Naive B cell (primary cell): ENCODE measurements around the gene INSYN2B. TPM values are rescaled to one million over a fixed set of nuclear protein-coding genes. Genes with fewer than 3 reads are reported as not detected.

Experiments
- ATAC-seq, 2 donors: fragments of 150-1000 bp; cut with Tn5 transposase; 2 replicates each; pipeline ENCODE4 v1.10.0; 2021; ENCODE audit warnings: low read depth in 2 of 2, mild to moderate bottlenecking in 2 of 2, moderate library complexity in 2 of 2
- DNase-seq: peaks from one replicate; pipeline ENCODE4 v3.0.0; 2022
- H3K27ac Mint-ChIP-seq, 6 donors: one replicate each; pipeline ENCODE4 v1.8.0; 2020 to 2022; ENCODE audit warnings: mild to moderate bottlenecking in 6 of 6, mixed read lengths in 6 of 6, moderate library complexity in 5 of 6, inconsistent platforms in 2 of 6
- H3K27me3 Mint-ChIP-seq, 3 donors: one replicate each; pipeline ENCODE4 v1.8.0; 2021 to 2022; ENCODE audit warnings: mixed read lengths in 3 of 3, mild to moderate bottlenecking in 1 of 3
- H3K36me3 Mint-ChIP-seq, 2 donors: one replicate each; pipeline ENCODE4 v1.8.0; 2020 to 2022; ENCODE audit warnings: mixed read lengths in 2 of 2, inconsistent platforms in 1 of 2, mild to moderate bottlenecking in 1 of 2
- H3K4me1 Mint-ChIP-seq, 3 donors: one replicate each; pipeline ENCODE4 v1.8.0; 2020 to 2022; ENCODE audit warnings: mixed read lengths in 3 of 3, inconsistent platforms in 1 of 3, mild to moderate bottlenecking in 1 of 3, moderate library complexity in 1 of 3
- H3K4me3 Mint-ChIP-seq, 8 donors: one replicate each; pipeline ENCODE4 v1.8.0; 2020 to 2022; ENCODE audit warnings: mild to moderate bottlenecking in 8 of 8, mixed read lengths in 8 of 8, moderate library complexity in 8 of 8, inconsistent platforms in 2 of 8
- H3K9me3 Mint-ChIP-seq, 7 donors: one replicate each; pipeline ENCODE4 v1.8.0; 2020 to 2022; ENCODE audit warnings: mixed read lengths in 7 of 7, mild to moderate bottlenecking in 5 of 7, inconsistent platforms in 2 of 7, moderate library complexity in 1 of 7
- polyA plus RNA-seq, 6 donors: library from polyadenylated mRNA; unstranded; fragments of 300-500 nt; fragmentation: Illumina TruSeq; gene quantifications; one replicate each; pipeline ENCODE4 v1.2.3, GENCODE V29; 2021; ENCODE audit warnings: low read depth in 6 of 6

INSYN2B gene
- polyA plus RNA-seq, 6 donors from 2014 or later: 0.32 to 0.77 (median 0.37) TPM; not detected in 3

DNA sequence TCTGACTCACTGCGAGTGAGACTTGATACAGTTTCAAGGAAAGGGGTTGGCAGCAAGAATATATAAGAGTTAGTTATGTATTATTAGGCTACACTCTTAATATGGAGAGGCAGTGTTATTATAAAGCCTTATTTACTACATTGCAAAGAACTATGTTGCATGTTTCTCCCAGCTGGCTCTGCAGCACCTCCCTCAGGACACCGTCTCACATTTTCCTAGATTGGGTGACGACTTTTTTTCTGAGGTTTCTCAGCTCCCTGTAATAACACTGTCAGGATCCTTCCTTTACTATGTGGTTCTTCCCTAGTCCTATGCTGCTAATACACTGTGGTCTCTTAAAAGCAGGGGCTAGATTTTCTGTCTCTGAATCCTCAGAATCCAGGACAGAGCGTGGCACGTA lies 153.7 kb downstream of the INSYN2B start:
- H3K4me3 Mint-ChIP-seq: no peak overlapping the region
- no peak for ATAC-seq
- peaks cover 0 to 3% (median 0%) of the 10 kb centered on the region in 7 donors for H3K9me3 Mint-ChIP-seq

DNA sequence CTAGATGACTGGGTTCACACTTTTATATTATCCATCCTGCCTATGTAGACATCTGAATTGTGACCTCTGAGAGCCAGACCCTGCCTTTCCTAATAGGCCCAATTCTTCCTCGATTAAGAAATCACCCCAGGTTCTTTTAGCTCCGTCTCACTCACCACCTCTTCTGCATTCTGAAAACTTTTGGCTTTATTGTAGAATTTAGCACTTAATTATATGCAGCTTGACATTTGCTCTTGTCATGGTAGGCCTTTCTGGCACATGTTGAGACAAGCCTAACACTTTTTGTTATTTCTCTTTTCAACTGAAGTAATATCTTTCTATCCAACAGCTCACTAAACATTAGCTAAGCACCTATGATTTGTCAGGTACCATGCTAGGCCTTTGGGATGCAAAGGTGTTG lies 163.3 kb downstream of the INSYN2B start:
- Mint-ChIP-seq H3K27me3 (no peaks in the 10 kb centered on the region), H3K4me1 (peaks cover 0 to 10% (median 0%) of the 10 kb centered on the region in 3 donors), H3K27ac (peak overlapping the region in 1 of 6 donors; percentile 52), H3K36me3 (peaks cover 42 to 59% of the 10 kb centered on the region in 2 donors), H3K9me3 (peaks cover 0 to 2% (median 0%) of the 10 kb centered on the region in 7 donors), H3K4me3 (no peak overlapping the region)
- ATAC-seq (no peak), DNase-seq (no peak)

More for the DNA sequence above, 153.7 kb downstream of the INSYN2B start:
- no peak for DNase-seq
- Mint-ChIP-seq H3K27ac (peak overlapping the region in 2 of 6 donors; percentile 63 to 90), H3K27me3 (no peaks in the 10 kb centered on the region), H3K4me1 (peaks cover 0 to 16% (median 1%) of the 10 kb centered on the region in 3 donors), H3K36me3 (peaks cover 8 to 15% of the 10 kb centered on the region in 2 donors)

GRCh38 chr5:169814522-169814921 lies 165.8 kb downstream of the INSYN2B start:
- H3K27me3 Mint-ChIP-seq: no peaks in the 10 kb centered on the region
- peaks cover 42 to 77% of the 10 kb centered on the region in 2 donors for H3K36me3 Mint-ChIP-seq
- no peak for DNase-seq
- no peak overlapping the region for H3K27ac Mint-ChIP-seq
- no peak overlapping the region for H3K4me3 Mint-ChIP-seq
- H3K9me3 Mint-ChIP-seq: no peaks in the 10 kb centered on the region
- no peak for ATAC-seq
- H3K4me1 Mint-ChIP-seq: peaks cover 4 to 19% (median 8%) of the 10 kb centered on the region in 3 donors

Other genes starting within 250 kb of the INSYN2B start
- gene FOXI1, start 125.4 kb upstream of the INSYN2B start, polyA plus RNA-seq: not detected